Effector memory CD4-positive, alpha-beta T cell (primary cell): Measurements from ENCODE around the gene PIK3AP1.

Experiments
- DNase-seq, 3 donors: peaks; one replicate each; pipeline ENCODE4 v3.0.0-alpha.2; 2020
- H3K27ac ChIP-seq: 2 replicates; pipeline ENCODE4 v1.7.0; 2013; ENCODE audit warnings: mild to moderate bottlenecking, low read length, moderate library complexity; ENCODE audit not compliant: insufficient read depth, poor library complexity, severe bottlenecking
- H3K27me3 ChIP-seq: replicated peaks from 2 replicates; pipeline ENCODE4 v1.7.0; 2013; ENCODE audit warnings: mild to moderate bottlenecking, low read length; ENCODE audit not compliant: insufficient read depth, control insufficient read depth, poor library complexity, severe bottlenecking
- H3K36me3 ChIP-seq: 2 replicates; pipeline ENCODE4 v1.7.0; 2013; ENCODE audit warnings: mild to moderate bottlenecking, low read length, moderate library complexity; ENCODE audit not compliant: control insufficient read depth, insufficient read depth
- H3K4me1 ChIP-seq: 2 replicates; pipeline ENCODE4 v1.7.0; 2013; ENCODE audit warnings: low read length, mild to moderate bottlenecking; ENCODE audit not compliant: control insufficient read depth, insufficient read depth, poor library complexity, severe bottlenecking
- H3K4me3 ChIP-seq: 2 replicates; pipeline ENCODE4 v1.7.0; 2013; ENCODE audit warnings: low read length, low read depth, mild to moderate bottlenecking; ENCODE audit not compliant: insufficient read depth, poor library complexity, severe bottlenecking
- H3K9me3 ChIP-seq: 2 replicates; pipeline ENCODE4 v1.7.0; 2013; ENCODE audit warnings: mild to moderate bottlenecking, low read length, moderate library complexity; ENCODE audit not compliant: control insufficient read depth

PIK3AP1 gene

DNA sequence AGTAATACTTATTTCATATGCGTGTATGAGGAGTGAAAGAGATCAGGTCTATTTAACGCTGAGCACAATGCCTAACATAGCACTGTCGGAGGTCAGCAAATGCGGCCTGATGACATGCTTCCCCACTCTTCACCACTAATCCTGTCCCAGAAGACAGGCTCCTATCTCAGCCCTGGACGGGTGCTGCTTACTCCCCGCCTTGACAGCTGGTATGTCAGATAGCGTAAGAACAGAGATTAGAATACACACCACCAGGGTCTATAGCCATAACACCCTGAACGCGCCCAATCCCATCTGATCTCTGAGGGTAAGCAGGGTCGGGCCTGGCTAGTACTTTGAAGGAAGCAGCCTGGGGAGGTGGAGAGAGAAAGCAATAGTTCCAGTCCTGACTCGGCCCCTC, 101.2 kb downstream of the PIK3AP1 start:
- no peaks in the 10 kb centered on the region for H3K27me3 ChIP-seq
- H3K36me3 ChIP-seq, result no peaks in the 10 kb centered on the region
- no peaks in the 10 kb centered on the region for H3K4me1 ChIP-seq
- H3K4me3 ChIP-seq, result no peak overlapping the region
- no peaks in the 10 kb centered on the region for H3K9me3 ChIP-seq
- DNase-seq, result no peak
- no peak overlapping the region for H3K27ac ChIP-seq

- H3K4me1 ChIP-seq, result no peaks in the 10 kb centered on the region
- H3K4me3 ChIP-seq, result no peak overlapping the region
- H3K9me3 ChIP-seq, result no peaks in the 10 kb centered on the region
- DNase-seq, result no peak
- no peak overlapping the region for H3K27ac ChIP-seq
- H3K27me3 ChIP-seq, result no peaks in the 10 kb centered on the region
- no peaks in the 10 kb centered on the region for H3K36me3 ChIP-seq
Observed at GRCh38 chr10:96618653-96619052, 101.7 kb downstream of the PIK3AP1 start.

- Histone ChIP-seq H3K4me3 (no peak overlapping the region), H3K4me1 (no peaks in the 10 kb centered on the region), H3K9me3 (no peaks in the 10 kb centered on the region), H3K27ac (no peak overlapping the region), H3K36me3 (no peaks in the 10 kb centered on the region), H3K27me3 (no peaks in the 10 kb centered on the region)
- DNase-seq, result no peak
Observed at GRCh38 chr10:96616961-96617360, 103.4 kb downstream of the PIK3AP1 start.

DNA sequence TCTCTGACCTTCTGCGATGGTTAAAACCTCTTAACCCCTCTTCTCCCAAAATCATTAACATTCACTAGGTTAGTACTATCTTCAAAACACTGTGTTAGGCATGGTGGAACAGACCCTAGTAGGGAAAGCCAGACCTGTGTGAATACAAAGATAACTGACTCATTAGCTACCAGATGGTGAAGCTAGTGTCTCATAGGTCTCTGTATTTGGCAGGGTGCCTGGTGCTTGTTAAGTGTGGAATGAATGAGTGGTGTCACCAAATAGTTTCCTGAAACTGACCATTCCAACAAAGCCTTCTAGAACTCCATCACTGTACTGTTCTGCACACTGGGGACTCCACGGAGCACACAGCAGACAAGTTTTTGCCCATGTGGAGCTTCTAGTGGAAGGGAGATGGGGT, 105.8 kb downstream of the PIK3AP1 start:
- H3K27ac ChIP-seq, result no peak overlapping the region
- no peak overlapping the region for H3K4me3 ChIP-seq
- H3K36me3 ChIP-seq, result no peaks in the 10 kb centered on the region
- H3K4me1 ChIP-seq, result no peaks in the 10 kb centered on the region
- no peaks in the 10 kb centered on the region for H3K9me3 ChIP-seq
- no peaks in the 10 kb centered on the region for H3K27me3 ChIP-seq
- DNase-seq, result no peak

- H3K4me3 ChIP-seq, result no peak overlapping the region
- H3K27ac ChIP-seq, result no peak overlapping the region
- no peaks in the 10 kb centered on the region for H3K27me3 ChIP-seq
- DNase-seq, result no peak
- H3K4me1 ChIP-seq, result no peaks in the 10 kb centered on the region
- H3K9me3 ChIP-seq, result no peaks in the 10 kb centered on the region
- H3K36me3 ChIP-seq, result no peaks in the 10 kb centered on the region
Observed at GRCh38 chr10:96613576-96613975, 106.7 kb downstream of the PIK3AP1 start.

DNA sequence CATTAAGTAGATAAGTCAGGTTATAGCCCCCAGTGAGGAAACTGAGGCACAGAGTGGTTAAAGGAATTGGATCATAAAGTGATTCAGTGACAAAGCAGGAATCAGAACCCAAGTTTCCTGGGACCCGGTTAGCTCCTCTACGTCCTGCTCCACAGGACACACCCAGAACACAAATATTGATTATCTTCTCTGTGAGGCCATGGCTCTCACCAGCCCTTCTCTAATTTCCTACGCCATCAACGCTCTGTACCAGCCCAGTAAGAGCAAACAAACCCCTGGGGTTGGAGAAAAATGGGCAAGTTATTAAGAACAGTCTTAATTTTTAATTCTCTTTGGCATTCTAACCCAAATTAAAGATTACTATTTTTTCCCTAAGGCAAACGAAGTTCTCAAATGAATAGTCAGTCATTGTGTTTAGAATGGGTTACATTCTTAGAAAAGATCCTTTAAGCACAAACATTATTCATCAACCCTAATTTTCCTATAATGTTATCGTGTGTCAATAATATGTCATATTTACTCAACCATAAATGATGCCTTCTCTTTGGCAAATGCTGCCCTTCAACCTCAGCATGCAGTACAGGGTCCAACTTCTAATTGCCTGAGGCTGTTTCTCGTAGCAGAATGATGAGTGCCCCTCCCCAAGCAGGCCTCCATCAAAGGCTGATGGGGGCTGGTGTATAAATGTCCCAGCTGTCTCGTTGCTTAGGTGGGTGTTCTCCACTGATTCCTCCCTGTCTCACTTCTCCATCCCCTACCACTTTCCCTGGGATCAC, 108.1 kb downstream of the PIK3AP1 start:
- no peaks in the 10 kb centered on the region for H3K36me3 ChIP-seq
- H3K4me3 ChIP-seq, result no peak overlapping the region
- H3K9me3 ChIP-seq, result no peaks in the 10 kb centered on the region
- no peak overlapping the region for H3K27ac ChIP-seq
- H3K27me3 ChIP-seq, result no peaks in the 10 kb centered on the region
- DNase-seq, result no peak
- H3K4me1 ChIP-seq, result no peaks in the 10 kb centered on the region

DNA sequence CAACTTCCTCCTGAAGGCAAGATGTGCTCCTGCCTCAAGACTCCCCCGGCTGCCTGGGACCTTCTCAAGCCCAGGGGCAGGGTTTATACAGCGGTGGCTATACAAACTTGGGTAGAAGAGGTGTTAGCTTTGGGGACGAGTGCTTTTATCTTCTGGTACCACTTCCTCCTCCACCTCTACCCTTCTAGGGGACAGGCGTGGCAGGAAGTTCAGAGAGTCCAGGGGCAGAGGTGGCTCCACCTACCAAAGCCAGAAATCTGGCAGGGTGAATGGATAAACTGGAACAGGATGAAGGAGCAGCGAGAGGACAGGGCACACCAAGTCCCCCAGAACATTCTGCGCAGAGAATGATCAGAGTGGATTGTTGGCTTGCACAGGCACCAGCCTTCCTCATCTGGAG, 109.5 kb downstream of the PIK3AP1 start:
- H3K4me3 ChIP-seq, result no peak overlapping the region
- no peaks in the 10 kb centered on the region for H3K36me3 ChIP-seq
- no peak overlapping the region for H3K27ac ChIP-seq
- no peaks in the 10 kb centered on the region for H3K27me3 ChIP-seq
- H3K9me3 ChIP-seq, result no peaks in the 10 kb centered on the region
- DNase-seq, result no peak
- no peaks in the 10 kb centered on the region for H3K4me1 ChIP-seq

GRCh38 chr10:96609510-96609909, 110.8 kb downstream of the PIK3AP1 start:
- no peak for DNase-seq
- H3K4me3 ChIP-seq, result no peak overlapping the region

DNA sequence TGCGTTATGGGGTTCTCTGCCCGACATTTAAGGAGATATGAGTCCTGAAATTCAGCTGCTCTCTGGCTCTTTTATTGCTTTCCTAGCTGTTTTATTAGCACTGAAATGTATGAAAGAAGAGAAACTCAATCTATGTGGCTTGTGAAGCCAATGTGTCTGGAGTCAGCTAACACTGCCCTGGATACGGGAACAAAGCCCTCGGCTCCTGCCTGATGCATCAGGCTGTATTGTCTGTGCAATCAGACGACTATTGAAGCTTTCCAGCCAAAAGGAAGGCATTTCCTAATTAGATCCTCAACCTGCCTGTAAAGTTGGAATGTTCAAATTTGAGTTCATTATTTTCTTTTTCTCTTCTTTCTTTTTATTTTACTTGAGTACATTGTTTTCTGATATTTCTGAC, 111.5 kb downstream of the PIK3AP1 start:
- no peaks in the 10 kb centered on the region for H3K36me3 ChIP-seq
- no peaks in the 10 kb centered on the region for H3K9me3 ChIP-seq
- H3K27ac ChIP-seq, result no peak overlapping the region
- no peak overlapping the region for H3K4me3 ChIP-seq
- no peak for DNase-seq
- no peaks in the 10 kb centered on the region for H3K27me3 ChIP-seq
- no peaks in the 10 kb centered on the region for H3K4me1 ChIP-seq

More at GRCh38 chr10:96609510-96609909, 110.8 kb downstream of the PIK3AP1 start:
- Histone ChIP-seq H3K36me3 (no peaks in the 10 kb centered on the region), H3K9me3 (no peaks in the 10 kb centered on the region), H3K4me1 (no peaks in the 10 kb centered on the region), H3K27me3 (no peaks in the 10 kb centered on the region), H3K27ac (no peak overlapping the region)

GRCh38 chr10:96608262-96608661, 112.1 kb downstream of the PIK3AP1 start:
- Histone ChIP-seq H3K4me1 (no peaks in the 10 kb centered on the region), H3K4me3 (no peak overlapping the region), H3K9me3 (no peaks in the 10 kb centered on the region), H3K36me3 (no peaks in the 10 kb centered on the region), H3K27me3 (no peaks in the 10 kb centered on the region), H3K27ac (no peak overlapping the region)
- no peak for DNase-seq
